Stimulated activated CD8-positive, alpha-beta memory T cell treated with anti-CD3 and anti-CD28 coated beads, Interleukin-15, amount 100 ng/mL, for 4 hours (primary cell): ENCODE measurements around the gene KCNK5.

Experiments used
- DNase-seq, 2 donors: peaks; one replicate each; pipeline ENCODE4 v3.0.0-alpha.2; 2020; ENCODE audit warnings: low read depth in 2 of 2

The KCNK5 gene

DNA sequence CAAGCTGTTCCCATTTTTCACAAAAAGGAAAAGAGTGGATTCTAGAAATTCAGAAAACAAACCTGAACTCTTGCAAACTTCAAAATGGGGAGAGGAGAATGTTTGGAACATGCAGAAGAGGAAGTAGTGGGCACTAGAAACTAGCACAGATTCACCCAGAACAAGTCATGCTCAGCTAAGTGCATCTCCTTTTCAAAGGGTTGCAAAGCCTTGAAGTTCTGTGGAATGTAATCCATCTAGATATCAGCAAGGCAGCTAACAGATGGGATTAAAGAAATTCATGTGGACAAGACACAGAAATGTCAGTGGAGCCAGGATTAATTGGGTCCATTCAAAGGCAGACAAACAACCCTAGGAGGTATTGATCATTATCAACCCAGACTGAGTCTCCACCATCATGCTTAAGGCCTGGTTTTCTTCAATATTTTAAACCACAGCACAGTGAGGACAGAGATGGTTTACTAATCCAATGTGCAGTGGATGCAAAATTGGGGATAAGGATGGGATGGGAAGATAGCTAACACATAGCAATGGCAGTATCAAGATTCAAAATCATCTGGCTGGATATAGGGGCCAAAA, 31.3 kb downstream of the KCNK5 start:
- no peak for DNase-seq

DNA sequence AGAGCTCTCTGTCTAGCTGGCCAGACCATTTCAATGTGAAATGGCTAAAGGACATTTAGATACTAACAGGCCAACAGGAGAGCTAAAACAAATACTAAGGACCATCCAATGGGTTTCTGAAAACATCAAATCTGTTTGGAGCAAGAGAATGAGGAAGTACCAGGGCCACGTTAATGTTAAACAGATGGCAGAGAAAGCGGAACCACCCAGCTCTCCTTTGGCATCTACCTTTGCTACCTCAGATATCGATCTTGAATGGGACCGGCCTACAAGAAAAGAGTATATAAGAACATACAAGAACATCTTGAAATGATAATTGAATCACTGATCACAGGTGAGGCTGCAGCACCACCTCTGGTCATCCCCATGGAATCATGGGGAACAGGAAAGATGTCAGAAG, 31.8 kb downstream of the KCNK5 start:
- no peak for DNase-seq

DNA sequence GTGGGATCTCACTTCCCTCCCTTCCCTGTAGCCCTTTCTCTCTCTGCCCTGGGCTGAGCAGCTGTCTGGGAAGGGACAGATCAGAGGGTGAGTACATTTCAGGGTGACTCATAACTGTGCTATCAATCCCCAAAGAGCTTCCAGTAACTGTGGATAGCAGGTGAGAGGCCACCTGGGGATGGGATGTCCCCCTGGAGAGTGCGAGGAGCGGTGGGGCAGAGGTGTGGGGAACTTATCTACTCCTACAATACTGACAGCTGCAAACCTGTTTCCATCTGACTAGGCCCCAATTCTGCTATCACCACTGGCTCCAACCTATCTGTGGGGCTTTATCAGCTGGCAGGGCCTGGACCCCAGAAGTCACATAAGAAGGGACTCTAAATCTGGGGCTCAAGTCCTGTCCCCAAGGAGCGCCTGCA, 32.6 kb downstream of the KCNK5 start:
- no peak for DNase-seq

DNA sequence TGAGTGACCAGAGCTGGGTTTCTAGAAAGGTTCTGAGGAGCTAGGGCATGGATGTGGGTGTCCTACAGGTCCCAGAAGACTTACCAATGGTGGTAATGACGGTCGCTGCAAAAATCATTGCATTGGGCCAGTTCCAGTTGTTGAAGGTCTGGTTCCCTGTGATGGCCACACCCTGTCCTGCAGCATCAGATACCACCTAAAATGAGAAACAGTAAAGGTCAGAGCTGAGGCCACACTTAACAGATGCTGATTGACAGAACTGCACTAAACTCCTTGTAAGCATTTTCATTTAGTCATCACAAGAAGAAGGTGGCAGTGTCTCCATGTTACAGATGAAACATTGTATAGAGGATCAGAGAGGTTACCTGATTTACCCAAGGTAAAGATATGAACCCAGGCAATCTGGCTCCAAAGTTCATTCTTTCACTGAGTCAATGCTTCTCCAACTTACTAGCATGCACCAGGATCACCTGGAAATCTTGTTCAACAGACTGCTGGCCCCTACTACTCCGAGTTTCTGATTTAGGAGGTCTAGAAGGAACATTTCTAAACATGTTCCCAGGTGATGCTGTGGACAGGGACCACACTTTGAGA, 33.4 kb downstream of the KCNK5 start:
- DNase-seq: no peak

DNA sequence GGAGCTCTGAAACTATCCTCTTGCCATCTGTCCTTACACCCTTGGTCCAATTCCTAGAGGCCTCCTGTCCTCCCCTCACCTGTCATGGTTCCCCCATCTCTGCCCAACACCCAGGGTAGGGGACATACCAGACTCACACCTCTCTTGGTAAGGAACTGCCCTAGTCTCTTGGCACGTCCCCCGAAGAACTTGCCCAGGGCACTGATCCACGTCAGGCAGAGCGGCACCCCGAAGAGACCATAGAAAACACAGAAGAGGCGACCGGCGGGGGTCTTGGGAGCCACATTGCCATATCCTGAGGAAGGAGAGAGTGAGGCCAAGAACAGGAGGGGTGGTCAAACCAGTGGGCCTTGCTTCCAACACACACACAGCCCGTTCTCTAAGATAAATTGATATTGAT, 34.8 kb downstream of the KCNK5 start:
- no peak for DNase-seq

DNA sequence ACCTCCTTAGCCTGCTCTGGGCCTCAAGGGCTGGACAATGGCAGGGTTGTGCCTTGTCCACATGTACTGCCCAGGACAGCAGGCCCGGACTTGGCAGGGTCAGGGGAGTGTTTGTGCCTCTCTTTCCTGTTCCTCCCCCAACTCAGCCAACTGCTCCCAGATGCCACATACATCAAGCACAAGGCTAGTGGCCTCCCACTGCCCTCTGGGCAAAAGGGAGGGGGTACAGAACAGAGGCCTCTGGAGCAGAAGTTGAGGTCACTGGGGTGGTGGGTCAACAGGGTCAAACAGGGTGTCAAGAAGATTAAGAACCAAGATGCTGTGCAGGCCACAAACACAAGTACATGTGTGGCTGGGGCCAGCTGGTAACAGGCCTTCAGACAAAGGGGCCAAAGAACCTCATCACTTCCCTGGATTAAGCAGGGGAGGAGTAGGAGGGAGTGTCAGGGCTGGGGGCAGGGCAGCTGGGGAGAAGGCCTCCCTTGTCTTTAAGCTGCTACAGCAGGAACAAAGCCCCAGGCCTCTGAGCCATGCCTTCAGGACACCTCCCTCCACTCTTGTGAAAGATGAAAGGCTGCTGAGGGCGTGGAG, 36.0 kb downstream of the KCNK5 start:
- DNase-seq: no peak

DNA sequence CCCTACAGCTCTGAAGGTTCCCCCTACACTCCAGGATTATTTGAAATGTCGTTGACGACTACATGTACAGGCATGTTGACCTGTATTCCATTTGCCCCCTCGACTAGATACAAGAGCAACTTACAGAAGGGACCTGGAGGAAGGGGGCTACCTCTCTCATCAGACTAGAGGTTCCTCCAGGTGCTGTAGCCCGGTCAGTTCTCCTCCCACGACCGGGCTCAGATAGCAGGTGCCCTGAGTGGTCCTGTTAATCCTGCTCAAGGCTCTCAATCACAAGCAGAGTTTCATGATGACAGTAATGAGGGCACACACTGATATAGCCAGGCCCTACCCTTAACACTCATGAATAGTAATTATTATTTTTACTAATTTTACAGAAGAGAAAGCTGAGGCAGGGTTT, 36.5 kb downstream of the KCNK5 start:
- DNase-seq: no peak

DNA sequence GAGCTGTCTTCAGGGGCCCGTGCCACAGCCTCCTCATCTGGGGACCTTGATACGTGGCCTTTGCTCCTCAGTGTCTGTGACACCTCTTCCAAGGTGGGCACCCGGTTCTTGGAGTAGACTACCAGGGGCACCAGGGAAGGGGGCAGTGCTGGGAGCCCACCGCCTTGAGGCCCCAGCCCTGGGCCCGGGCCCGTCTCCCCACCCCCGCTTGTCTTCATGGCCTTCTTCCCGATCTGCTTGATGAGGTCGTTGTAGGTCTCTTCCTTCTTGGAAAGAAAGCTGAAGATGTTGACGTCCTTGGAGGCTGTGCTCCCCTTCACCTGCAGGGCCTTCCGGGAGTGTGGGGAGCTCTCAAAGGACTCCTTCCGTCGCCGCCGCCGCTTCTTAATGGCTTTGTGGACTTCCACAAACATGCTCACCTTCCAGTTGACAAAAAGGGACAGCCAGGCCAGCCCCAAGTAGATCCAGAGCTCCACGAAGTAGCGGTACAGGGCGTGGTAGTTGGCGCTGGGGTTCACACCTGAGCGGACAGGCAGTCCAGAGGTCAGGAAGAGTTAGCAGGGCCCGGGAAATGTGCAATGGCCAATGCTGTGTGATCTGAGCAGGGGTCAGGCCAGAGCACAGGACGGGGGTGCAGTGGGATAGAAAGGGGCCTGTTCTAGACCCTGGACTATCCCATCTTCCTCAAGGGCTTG, 37.9 kb downstream of the KCNK5 start:
- no peak for DNase-seq

DNA sequence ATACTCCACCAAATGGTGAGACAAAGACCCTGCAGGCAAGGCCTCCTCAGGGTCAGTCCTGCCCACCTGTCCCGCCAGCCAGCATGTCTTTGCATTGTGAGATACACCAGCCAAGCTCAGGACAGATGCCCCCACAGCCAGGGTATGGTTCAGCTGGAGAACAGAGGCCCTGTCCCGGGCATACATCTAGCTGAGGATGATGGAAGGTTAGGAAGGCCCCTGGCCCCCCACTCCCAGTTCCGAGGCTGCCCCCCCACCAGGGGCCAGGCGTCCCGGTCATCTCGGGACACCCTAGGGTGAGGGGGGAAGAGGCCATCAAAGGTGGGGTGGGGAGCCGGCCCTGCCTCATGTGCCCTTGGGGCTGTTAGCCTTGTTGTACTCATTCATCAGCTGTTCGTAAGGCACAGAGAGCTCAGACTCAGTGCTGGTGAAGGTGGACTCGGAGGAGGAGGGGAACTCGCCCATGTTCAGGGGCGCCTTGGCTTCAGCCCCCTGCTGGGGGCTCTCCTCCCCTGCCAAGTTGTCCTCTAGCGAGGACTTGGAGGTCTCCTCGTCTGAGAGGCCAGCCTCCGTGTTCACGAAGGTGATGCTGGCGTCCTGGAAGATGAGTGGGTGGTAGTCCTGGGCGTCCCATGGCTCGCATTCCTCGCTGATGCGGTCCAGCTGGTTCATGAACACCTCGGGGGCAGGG, 38.6 kb downstream of the KCNK5 start:
- DNase-seq: no peak

DNA sequence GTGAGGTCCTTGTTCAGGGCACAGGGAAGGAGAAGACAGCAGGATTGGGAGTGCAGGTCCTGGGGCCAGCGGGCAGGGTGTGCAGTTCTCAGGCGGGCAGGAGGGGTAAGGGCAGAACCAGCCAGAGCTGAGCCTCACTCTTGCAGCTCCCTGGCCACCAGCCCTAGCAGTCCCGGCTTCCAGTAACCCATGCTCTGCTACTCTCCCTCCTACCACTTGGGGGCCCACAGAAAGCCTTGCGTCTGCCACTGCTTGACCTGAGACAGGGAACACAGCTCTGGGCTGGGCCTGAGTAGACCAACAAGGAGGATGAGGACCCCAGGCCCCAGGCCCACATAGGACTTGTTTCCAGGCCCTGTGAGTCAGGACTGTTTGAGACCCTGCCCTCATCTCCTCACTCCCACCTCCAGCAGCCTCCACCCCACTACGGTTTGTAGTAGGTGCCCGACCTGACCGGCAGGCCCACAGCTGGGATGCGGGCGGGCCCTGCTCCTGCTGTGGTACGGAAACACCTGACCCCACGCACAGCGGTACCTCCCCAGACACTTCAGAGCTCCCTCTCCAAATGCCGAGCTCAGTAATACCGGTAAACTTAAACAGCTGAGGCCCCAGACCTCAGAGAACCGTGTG, 39.2 kb downstream of the KCNK5 start:
- DNase-seq: no peak

DNA sequence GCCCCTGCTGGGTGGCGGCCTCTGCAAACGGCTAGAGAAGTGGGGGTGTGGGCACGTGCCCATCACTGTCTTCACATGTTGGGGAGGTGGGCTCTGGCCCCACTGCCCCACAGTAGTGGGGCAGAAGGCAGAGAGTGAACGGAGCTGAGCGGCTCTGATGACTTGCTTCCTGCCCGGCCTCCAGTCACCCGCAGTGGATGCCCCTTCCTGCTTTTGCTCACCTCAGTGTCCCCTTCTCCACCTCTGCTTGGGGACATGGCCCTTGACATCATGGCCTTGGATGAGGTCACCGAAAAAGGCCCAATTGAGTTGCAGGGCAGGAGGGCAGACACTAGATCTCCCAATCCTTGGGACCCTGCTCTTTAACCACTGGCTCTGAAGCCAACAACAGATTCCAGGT, 40.1 kb downstream of the KCNK5 start:
- no peak for DNase-seq

DNA sequence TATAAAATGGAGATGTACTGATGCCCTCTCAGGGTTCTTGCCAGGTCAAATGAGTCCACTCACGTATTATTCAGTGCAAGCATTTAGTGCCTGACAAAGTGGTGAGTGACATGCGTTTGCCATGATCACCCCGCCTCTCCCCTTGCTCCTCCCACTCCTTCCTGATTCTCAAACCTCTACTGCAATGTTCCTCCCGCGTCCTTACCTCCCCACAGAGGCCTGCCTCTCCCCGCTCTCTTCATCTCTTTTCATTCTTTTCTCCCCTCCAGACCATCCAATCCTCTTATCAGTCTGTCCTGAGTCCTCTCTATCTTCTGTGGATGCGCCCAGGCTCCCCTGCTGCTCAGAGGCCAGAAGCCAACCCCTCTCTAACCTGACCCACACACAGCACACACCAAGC, 40.7 kb downstream of the KCNK5 start:
- DNase-seq: no peak

DNA sequence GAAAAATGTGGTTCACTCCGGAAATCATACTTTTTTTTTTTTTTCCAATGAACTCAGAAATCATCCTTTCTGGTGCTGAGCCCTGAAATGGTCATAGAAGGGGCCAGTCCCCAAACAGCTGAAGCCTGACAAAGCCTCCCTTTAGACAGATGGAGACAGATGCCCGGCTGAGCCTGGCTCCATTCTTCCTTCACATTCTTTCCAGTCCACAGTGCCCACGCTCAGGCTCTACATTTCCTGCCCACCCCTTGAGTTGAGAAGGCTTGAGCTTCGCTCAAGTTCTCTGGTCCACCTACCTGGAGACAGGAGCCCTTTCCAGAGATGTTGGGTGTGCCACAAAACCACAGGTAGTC, 41.2 kb downstream of the KCNK5 start:
- DNase-seq: no peak

DNA sequence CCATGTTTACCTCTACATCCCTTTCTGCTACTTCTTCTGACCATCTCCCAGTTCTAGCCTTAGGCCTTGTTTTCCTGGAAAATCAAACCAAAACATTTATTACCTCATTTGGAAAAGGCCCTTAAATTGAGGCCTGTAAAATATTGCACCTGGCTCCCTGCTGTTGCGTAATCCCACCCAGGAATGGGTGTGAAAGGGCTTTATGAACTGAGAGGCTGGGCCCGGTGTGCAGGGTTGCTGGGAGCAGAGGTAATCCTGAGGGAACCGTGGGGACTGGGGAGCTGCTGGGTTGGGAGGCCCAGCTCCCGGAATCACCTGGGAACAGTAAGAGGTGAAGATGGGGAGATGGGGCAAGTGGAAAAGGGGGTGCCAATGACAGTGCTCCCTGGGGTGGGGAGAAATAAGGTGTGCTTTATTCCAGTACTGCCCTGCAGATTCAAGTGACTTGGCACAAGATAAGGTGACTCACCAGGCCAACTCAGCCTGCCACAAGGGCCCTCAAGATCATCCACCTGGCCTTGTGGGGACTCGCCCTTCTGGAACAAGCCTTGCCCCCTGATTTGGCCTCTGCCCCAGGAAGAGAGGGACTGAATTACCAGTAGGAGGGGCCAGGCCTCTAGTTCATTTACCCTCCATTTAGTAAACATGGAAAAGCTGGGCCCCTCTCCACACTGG, 44.2 kb downstream of the KCNK5 start:
- no peak for DNase-seq

DNA sequence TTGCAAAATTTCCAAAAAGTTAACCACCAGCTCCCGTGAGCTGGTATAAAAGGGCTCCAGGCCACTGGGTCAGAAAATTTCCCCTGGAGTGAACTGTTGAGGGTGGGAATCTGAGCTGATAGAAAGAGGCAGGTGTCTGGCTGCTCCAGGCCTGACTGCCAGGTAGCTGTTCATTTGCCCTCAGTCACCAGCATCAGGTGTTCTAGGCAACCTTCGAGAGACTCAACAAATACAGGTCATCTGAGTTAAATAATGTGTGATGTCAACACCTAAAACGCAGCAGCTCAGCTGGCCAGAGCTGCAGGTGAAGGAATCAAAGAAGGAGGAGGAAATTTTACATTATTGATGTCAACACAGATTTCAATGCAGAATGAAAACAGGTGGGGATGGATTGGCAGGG, 46.7 kb downstream of the KCNK5 start:
- DNase-seq: no peak

DNA sequence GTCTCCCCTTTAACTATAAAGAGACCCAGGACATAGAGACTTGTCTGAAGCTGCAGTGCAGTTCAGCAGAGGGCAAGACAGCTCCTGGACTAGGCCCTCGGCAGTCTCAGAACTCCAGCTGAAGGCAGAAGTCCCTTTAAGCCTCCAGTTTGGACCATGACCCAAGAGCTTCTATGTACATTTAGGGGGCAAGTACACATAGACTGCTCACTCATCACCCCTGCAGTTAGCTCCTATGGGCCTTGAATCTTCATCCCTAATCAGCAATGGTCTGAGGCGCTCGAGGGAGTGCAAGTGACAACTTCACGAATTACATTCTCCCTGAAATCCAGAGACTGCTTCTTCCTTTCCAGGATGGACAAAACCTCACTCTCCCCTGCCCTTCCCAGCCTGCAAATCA, 47.4 kb downstream of the KCNK5 start:
- DNase-seq: no peak

DNA sequence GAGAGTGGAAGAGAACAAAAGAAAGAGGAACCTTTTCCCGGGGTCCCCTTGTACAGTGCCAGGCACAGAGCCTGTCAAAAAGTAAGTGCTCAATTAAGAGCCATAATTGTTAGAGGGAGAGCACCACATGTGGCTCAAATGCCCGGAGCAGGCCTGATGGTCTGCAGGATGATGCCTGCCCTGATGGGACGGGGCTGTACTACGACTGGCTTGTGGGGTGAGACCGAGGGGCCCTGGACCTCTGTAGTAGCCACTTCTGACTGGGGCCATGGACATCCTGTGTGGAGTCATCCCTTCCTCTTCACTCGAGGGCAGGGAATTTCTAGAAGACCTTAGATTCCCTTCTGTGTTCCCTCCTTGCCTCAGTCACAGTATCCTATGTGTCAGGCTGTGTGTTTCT, 47.9 kb downstream of the KCNK5 start:
- DNase-seq: no peak

DNA sequence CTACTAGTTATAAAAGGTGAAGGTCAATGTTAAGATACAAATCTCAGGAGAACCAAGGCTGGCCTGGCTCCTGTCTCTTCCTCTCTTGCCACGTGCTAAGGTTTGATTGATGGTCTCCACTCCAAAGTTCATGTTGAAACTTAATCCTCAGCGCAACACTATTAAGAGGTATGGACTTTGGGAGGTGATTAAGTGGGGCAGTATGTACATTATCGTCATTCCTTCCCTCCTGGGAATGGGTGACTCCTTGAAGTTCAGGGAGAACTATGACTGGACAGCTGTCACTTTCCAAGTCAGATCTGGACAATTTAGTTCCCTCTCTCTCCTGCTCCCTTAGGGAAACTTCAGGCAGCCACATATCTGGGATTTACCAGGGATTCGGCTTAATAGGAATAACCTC, 50.5 kb downstream of the KCNK5 start:
- no peak for DNase-seq

DNA sequence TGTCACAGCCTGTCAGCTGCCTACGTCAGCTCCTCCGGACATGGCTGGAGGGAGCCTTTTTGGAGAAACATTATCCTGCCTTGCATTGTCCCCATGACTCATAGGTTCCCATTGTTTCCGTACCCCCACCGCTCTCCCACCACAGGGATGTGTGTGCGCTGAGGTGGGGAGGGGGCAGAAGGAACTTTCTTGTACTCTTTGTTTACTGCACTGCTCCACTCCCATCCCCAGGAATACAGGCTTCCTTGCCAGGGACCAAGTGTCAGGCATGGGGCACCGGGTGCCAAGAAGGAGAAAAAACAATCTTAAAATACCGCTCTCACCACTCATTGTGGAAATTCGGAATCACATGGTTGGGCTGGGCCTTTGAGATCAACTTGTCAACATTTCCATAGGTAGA, 51.0 kb downstream of the KCNK5 start:
- DNase-seq: no peak

DNA sequence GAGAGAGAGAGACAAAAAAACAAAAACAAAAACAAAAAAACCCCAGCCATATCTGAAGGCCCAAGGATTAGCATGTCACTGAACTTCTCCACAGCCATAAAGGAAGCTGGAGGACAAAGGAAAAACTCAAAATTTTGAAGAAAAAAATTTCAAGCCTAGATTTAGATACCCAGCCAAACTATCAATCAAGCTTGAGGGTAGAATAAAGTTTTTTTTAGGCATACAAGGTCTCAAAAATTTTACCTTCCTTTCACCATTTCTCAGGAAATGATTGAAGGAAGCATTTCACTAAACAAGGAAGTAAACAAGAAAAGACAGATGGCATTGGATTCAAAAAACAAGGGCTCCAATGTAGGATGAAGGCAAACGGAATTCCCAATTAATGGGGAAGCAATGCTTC, 52.1 kb downstream of the KCNK5 start:
- no peak for DNase-seq

DNA sequence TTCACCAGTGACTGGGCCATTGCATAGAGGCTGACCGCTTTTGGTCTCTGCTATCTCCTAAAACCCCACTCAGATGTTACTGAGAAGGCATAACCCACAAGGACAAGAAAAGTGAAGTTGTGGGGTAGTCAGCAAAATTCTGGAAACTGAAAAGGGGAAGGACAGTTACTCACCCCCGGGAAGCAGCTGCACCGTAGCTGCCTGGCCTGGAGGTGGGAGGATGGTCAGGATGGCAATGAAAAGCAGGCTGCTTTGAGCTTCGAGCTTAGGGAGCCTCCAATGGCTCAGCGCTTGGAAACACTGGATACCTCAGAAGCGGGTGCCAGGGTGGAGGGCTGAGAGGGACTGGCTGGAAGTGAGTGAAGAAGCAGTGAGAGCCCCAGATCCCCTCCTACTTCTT, 56.0 kb downstream of the KCNK5 start:
- no peak for DNase-seq

DNA sequence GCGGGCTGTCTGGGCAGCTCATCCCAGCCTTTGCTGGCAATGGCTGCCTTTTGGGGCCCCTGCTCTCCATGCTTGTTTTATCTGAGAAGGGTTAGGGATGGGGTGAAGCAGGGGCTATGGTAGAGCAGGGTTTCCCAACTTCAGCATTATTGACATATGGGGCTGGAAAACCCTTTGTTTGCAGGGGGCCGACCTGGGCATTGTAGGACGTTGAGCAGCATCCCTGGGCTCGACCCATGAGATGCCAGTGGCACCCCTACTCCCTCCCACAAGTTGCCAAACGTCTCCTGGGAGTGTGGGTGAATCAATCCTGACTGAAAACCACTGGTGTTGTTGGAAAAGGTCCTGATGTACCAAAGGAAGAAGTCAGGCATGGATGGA, 56.9 kb downstream of the KCNK5 start:
- no peak for DNase-seq
